Measurements from ENCODE around the gene ANKRD11. TPM values are rescaled to one million over a fixed set of nuclear protein-coding genes. Genes with fewer than 3 reads are reported as not detected.

Gene ANKRD11
- total RNA-seq (2014; rRNA removed; shearing (Covaris generic)): 54.4 and 77.3 TPM in 2 replicates

DNA sequence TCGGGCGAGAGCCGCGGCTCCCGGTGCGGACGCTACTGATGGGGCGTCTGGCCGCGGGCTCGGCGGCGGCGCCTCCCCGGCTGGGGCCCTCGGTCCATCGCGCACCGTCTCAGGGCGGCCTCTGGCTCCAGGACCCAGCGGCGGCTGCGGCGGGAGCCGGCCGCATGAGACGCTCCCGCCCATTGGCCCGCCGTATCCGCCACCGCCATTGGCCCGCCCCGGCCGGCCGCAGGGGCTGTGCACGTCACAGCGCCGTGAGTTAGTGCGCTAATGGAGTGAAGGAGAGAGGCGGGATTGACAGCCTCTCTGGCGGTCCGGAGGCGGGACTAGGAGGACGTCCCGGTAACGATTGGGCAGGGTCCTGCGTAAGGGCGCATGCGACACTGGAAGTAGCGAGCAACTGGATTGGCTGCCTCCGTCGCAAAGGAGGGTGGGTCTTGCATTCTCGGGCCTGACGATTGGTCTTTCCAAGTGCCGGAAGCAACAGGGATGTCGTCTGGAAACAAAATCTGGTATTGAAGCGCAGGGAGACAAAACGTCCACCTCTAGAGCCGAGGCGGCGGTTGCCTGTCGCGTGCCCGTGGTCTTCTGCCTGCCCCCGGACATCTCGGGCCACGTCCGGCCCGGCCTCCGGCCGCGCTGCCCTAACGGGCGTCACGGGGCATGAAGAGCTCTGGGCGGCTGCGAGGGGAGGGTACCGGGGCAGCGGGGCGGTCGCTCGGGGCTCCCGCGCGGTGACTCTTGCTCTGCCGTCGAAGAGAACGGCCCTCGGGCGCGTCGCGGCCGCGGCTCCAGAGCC is at the start of gene ANKRD11:
Gene ANKRD11 (minus strand): TSS at position 123 of the 799 bp plus-strand sequence. CDS start 173,542 bp downstream, outside the sequence.
- peak within 1 kb of the TSS; percentile 78 for H3K4me3 ChIP-seq (ENCODE audit: insufficient read depth, low read depth, low read length)

DNA sequence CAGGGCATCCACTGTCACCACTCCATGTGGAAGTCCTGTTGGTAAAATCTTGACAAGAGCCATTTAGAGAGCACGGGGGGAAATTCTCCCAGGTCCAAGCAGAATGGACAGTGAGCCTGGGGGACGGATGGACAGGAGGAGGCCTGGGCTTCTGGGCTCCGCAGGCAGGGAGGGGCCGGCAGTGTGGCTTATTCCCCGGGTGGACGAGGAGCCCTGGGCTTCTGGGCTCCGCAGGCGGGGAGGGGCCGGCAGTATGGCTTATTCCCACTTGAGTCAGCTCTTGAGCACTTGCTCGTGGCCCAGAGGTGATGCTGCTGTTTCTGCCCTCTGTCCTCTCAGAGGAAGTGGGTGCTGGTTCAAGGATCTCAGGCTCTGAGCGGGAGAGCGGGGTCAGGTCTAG is 47.9 kb upstream of the ANKRD11 start:
- H3K4me3 ChIP-seq (ENCODE audit: insufficient read depth, low read depth, low read length): no peak overlapping the region

More for the DNA sequence above, at the start of gene ANKRD11:
- H3K27me3 ChIP-seq (ENCODE audit: control insufficient read depth, insufficient read depth, low read length): no peaks in the 10 kb centered on the region
- DNase-seq: peak; percentile 100
- no peaks in the 10 kb centered on the region for H3K36me3 ChIP-seq (replicated peaks; ENCODE audit: control insufficient read depth, insufficient read depth, low read length)

DNA sequence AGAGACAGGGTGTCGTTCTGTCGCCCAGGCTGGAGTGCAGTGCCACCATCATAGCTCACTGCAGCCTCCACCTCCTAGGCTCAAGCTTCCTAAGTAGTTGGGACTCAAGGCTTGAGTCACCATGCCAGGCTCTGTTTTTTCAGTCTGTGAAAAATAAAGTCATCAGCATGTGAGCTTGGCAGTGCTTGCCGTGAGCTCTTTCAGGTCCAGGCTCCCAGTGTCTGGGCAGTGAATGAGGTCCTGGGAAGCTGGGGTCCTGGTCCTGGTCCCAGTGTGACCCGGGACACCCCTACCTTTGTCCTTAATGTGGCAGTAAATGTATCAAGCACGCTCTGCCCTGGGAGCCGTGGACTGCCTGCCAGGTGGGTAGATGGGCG is 47.2 kb upstream of the ANKRD11 start:
- Histone ChIP-seq H3K4me3 (ENCODE audit: insufficient read depth, low read depth, low read length) (no peak overlapping the region), H3K36me3 (replicated peaks; ENCODE audit: control insufficient read depth, insufficient read depth, low read length) (peaks cover 30% of the 10 kb centered on the region), H3K27me3 (ENCODE audit: control insufficient read depth, insufficient read depth, low read length) (no peaks in the 10 kb centered on the region)
- DNase-seq: no peak

More for the DNA sequence above, 47.9 kb upstream of the ANKRD11 start:
- Histone ChIP-seq H3K36me3 (replicated peaks; ENCODE audit: control insufficient read depth, insufficient read depth, low read length) (peaks cover 30% of the 10 kb centered on the region), H3K27me3 (ENCODE audit: control insufficient read depth, insufficient read depth, low read length) (no peaks in the 10 kb centered on the region)
- DNase-seq: peak; percentile 62

DNA sequence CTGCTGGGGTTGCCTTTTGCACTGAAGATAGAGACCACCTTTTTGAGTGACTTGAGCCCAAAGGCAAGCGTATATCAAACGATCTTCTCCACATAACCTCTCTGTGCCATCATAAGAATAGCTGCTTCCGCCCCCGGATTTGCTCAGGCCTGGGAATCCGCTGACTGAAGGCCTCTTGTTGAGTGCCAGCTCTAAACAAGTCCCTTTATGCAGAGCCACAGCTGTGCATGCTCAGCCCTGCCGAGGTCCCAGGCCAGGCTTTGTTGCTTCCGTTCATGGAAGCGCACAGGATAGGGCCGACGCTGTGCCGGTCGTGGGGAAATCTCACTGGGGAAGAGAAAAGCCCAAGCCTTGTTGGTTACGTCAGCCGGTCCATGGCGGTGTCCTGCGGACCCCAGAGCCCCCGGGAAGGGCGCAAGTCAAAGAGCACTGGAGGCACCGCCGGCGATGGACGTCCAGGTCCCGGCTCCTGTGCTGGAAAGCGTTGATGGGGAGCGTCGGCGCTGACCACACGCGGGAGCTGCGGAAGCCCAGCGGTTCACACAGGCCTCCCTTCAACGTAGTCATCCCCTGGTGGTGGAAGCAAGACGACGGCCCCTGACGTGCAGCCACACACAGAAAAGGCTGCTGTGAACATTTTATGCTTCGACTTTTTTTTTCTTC is 46.7 kb upstream of the ANKRD11 start:
- H3K4me3 ChIP-seq (ENCODE audit: insufficient read depth, low read depth, low read length): no peak overlapping the region
- peak; percentile 62 for DNase-seq
- H3K27me3 ChIP-seq (ENCODE audit: control insufficient read depth, insufficient read depth, low read length): no peaks in the 10 kb centered on the region
- H3K36me3 ChIP-seq (replicated peaks; ENCODE audit: control insufficient read depth, insufficient read depth, low read length): peaks cover 32% of the 10 kb centered on the region

GRCh38 chr16:89536371-89536770 is 46.0 kb upstream of the ANKRD11 start:
- H3K36me3 ChIP-seq (replicated peaks; ENCODE audit: control insufficient read depth, insufficient read depth, low read length): peaks cover 37% of the 10 kb centered on the region

DNA sequence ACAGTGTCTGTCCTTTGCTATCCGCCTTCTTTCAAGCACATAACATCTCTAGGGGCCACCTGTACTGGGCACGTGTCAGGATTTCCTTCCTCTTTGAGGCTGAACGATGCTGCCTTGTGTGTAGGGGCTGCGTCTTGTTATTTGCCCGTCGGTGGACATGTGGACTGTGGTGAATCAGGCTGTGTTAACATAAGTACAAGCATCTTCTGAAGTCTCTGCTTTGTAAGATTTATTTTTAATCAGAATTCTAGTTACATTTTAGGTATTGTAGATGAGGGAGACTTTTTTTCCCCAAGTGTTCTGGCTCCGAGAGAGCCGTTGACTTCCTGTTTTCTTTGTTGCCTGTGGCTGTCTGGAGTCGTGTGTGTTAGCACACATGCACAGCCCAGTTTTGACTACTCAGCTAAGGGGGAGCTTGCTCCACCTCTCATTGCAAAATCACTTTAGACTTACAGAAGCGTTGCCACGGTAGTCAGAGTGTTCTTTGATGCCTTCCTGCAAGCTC is 43.9 kb upstream of the ANKRD11 start:
- peaks cover 48% of the 10 kb centered on the region for H3K36me3 ChIP-seq (replicated peaks; ENCODE audit: control insufficient read depth, insufficient read depth, low read length)
- no peak overlapping the region for H3K4me3 ChIP-seq (ENCODE audit: insufficient read depth, low read depth, low read length)
- DNase-seq: no peak
- H3K27me3 ChIP-seq (ENCODE audit: control insufficient read depth, insufficient read depth, low read length): no peaks in the 10 kb centered on the region

More at GRCh38 chr16:89536371-89536770, 46.0 kb upstream of the ANKRD11 start:
- DNase-seq: no peak
- no peak overlapping the region for H3K4me3 ChIP-seq (ENCODE audit: insufficient read depth, low read depth, low read length)
- H3K27me3 ChIP-seq (ENCODE audit: control insufficient read depth, insufficient read depth, low read length): no peaks in the 10 kb centered on the region

DNA sequence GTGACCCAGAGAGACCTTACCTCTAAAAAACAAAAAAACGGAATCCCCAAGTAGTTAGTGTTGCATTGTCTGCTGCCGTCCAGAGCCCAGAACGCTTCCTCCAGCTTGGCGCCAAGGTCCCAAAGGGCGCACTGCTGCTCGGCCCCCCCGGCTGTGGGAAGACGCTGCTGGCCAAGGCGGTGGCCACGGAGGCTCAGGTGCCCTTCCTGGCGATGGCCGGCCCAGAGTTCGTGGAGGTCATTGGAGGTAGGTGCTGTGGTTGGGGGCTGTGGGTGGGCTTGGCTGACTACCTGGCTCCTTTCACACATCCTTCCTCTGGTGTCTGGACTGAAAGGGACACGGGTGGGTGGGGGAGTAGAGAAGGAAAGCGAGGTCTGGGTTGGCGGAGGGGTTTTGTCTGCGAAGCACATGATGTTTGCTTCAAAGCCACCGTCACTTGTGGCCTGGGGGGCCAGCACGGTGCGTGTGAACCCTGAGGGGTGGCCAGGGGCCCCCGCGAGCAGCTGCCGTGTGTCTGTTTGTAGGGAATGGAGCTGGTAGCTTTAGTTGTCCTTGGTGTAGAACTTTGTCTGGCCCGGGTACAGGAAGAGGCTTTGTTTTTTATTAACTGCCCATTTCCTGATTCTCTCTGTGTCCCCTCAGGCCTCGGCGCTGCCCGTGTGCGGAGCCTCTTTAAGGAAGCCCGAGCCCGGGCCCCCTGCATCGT is 41.6 kb upstream of the ANKRD11 start:
- Histone ChIP-seq H3K36me3 (replicated peaks; ENCODE audit: control insufficient read depth, insufficient read depth, low read length) (peaks cover 51% of the 10 kb centered on the region), H3K27me3 (ENCODE audit: control insufficient read depth, insufficient read depth, low read length) (no peaks in the 10 kb centered on the region), H3K4me3 (ENCODE audit: insufficient read depth, low read depth, low read length) (no peak overlapping the region)
- no peak for DNase-seq

GRCh38 chr16:89530401-89531381 is 40.3 kb upstream of the ANKRD11 start:
- Histone ChIP-seq H3K27me3 (ENCODE audit: control insufficient read depth, insufficient read depth, low read length) (no peaks in the 10 kb centered on the region), H3K36me3 (replicated peaks; ENCODE audit: control insufficient read depth, insufficient read depth, low read length) (peaks cover 57% of the 10 kb centered on the region), H3K4me3 (ENCODE audit: insufficient read depth, low read depth, low read length) (no peak overlapping the region)
- no peak for DNase-seq

- Histone ChIP-seq H3K36me3 (replicated peaks; ENCODE audit: control insufficient read depth, insufficient read depth, low read length) (peaks cover 56% of the 10 kb centered on the region), H3K27me3 (ENCODE audit: control insufficient read depth, insufficient read depth, low read length) (no peaks in the 10 kb centered on the region), H3K4me3 (ENCODE audit: insufficient read depth, low read depth, low read length) (no peak overlapping the region)
- no peak for DNase-seq
Measured at GRCh38 chr16:89529097-89529496, 38.7 kb upstream of the ANKRD11 start.

DNA sequence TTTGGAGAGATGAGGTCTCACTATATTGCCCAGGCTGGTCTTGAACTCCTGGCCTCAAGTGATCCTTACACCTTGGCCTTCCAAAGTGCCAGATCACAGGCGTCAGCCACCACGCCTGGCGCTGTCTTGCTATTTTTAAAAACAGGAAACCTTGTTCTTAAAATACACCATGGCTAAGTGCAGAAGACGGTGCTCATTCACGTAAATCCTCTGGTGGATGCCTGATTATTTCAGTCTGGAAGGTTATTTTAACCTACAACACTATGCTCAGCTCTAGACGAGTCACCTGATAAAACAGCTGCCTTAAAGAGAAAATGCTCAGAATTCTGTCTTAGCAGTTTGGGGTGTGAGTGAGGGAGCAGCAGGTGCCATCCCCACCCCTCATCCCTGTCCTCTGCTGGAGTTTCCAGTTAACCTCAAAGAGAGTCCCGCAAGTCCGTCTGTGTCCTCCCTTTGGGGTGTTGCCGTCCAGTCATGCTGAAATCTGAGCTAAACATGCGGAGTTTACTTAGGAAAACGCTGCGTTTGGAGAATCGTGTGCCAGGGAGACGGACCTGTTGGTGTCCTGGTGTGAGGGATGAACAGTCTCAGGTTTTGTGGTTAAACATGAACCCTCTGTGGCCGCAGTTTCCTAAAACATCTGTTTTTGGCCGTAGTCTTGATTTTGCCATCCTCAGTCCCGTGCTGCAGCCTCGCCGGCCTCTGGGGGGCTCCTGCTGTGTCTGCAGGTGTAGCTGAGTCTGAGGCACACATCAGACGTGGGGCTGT is 35.0 kb upstream of the ANKRD11 start:
- Histone ChIP-seq H3K27me3 (ENCODE audit: control insufficient read depth, insufficient read depth, low read length) (no peaks in the 10 kb centered on the region), H3K36me3 (replicated peaks; ENCODE audit: control insufficient read depth, insufficient read depth, low read length) (peaks cover 48% of the 10 kb centered on the region), H3K4me3 (ENCODE audit: insufficient read depth, low read depth, low read length) (no peak overlapping the region)
- no peak for DNase-seq

GRCh38 chr16:89523680-89524344 is 33.5 kb upstream of the ANKRD11 start:
- Histone ChIP-seq H3K36me3 (replicated peaks; ENCODE audit: control insufficient read depth, insufficient read depth, low read length) (peaks cover 41% of the 10 kb centered on the region), H3K4me3 (ENCODE audit: insufficient read depth, low read depth, low read length) (no peak overlapping the region), H3K27me3 (ENCODE audit: control insufficient read depth, insufficient read depth, low read length) (no peaks in the 10 kb centered on the region)
- no peak for DNase-seq

GRCh38 chr16:89522287-89522686 is 31.9 kb upstream of the ANKRD11 start:
- DNase-seq: peak; percentile 73
- H3K36me3 ChIP-seq (replicated peaks; ENCODE audit: control insufficient read depth, insufficient read depth, low read length): peaks cover 41% of the 10 kb centered on the region
- no peaks in the 10 kb centered on the region for H3K27me3 ChIP-seq (ENCODE audit: control insufficient read depth, insufficient read depth, low read length)
- H3K4me3 ChIP-seq (ENCODE audit: insufficient read depth, low read depth, low read length): no peak overlapping the region

GRCh38 chr16:89519881-89520280 is 29.5 kb upstream of the ANKRD11 start:
- Histone ChIP-seq H3K27me3 (ENCODE audit: control insufficient read depth, insufficient read depth, low read length) (no peaks in the 10 kb centered on the region), H3K4me3 (ENCODE audit: insufficient read depth, low read depth, low read length) (no peak overlapping the region), H3K36me3 (replicated peaks; ENCODE audit: control insufficient read depth, insufficient read depth, low read length) (peaks cover 28% of the 10 kb centered on the region)
- no peak for DNase-seq

All from H7 (cell line).